Activated CD8-positive, alpha-beta memory T cell treated with anti-CD3 and anti-CD28 coated beads for 4 hours (primary cell): ENCODE measurements around the gene MECR.
"Not testable (repeated sequence)": the region's sequence is repeated elsewhere in the genome, so short reads cannot be mapped to it uniquely, and the experiment has no call there.

Source experiments
- DNase-seq, 2 donors: peaks; one replicate each; pipeline ENCODE4 v3.0.0-alpha.2; 2020; ENCODE audit warnings: low read depth in 2 of 2

The MECR gene

DNA sequence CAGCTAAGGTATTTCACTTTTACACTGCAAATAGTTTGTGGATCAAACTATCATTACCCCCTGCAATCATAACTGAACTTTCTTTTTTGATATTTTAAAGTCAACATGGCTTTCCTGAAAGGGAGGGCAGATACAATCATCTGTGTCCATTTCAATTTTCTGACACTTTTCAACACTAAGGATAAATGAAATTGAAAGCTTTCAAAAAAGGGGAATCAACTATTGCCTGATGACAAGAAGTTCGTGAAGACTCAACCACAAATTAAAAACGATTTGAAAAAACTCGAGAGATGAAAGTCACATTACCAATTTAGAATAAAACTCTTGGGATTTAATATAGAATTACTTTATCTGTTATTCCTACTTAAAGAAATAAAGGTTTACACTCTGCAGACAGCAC is 60.8 kb downstream of the MECR start:
- DNase-seq, result no peak

DNA sequence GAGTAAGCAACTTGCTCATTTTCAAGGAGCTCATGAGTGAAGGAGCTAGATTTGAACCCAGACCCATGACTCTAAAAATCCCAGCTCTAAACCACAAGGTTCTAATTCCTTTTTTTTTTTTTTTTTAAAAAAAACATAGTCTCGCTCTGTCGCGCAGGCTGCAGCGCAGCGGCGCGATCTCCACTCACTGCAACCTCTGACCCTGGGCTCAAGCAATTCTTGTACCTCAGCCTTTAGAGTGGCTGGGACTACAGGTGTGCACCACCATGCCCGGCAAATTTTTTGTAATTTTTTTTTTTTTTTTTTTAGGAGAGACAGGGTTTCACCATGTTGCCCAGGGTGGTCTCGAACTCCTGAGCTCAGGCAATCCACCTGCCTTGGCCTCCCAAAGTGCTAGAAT is 62.8 kb downstream of the MECR start:
- no peak for DNase-seq

DNA sequence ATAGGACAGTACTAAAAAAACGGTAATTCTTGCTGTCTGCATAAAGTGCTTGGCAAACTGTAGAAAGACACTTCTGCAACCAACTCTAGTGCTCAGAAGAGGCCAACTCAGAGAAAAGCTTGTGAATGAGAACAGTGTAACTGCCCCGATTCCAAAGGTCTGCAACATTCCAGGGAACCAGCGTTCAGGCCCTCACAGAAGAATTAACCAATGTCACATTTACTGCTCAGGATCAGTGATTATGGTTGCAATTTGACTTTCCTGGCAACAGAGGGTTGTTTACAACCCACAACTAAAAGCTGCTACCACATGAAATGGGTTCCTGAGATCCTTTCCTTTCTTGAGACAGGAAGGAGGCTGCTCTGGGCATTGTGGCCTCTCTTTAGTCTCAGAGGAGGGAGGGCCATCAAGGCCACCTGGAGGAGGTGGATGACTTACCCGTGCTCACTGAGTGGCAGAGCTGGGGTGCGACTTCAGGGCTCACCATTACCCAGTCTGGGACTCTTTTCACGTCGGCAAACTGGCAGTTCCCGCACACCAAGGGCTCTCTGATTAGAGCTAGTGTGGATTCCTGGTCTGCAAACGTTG is 64.3 kb downstream of the MECR start:
- no peak for DNase-seq

DNA sequence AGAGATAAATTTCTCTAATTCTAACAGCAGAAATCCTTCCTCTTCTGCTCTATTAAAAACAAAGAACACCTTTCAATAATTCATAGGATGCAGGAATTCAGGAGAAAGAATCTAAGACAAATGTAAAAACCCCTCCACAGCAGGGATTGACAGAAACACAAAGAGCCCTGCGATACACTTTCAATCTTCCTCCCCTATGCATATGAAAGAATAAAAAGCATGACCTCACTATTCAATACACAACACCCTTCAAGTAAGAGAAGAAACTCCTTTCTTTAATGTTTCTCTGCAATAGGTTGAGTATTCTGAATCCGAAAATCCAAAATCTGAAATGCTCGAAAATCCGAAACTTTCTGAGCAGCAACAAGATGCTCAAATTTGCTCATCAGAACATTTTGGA is 66.1 kb downstream of the MECR start:
- DNase-seq, result no peak

DNA sequence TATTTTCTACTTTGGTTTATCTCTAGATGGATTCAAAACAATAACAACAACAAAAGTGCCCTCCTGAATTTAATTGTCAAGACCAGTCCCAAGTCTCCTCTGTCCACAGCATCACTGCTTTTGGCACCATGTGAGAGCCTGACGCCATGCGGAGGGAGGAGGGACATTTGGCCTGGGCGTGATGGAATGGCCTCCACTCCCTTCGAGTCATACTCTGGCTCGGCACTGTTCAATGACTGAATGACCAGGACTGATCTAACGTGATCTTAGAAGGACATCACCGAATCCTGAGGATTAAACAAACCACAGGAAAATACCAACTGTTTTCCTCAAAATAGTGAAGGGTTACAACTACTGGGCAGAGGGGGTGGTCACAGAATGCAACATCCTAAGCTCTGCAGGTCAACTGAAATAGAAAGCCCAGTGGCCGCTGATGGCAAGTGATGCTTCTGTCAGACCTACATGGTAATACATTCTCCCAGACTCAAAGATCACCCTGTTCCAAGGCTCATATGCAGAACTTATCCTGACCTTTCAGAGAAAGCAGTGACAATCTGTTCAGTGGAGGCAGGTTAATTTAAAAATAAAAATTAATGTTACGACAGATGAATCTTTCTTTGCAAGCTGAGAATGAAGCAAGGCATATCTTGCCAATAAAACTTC is 68.1 kb downstream of the MECR start:
- no peak for DNase-seq

DNA sequence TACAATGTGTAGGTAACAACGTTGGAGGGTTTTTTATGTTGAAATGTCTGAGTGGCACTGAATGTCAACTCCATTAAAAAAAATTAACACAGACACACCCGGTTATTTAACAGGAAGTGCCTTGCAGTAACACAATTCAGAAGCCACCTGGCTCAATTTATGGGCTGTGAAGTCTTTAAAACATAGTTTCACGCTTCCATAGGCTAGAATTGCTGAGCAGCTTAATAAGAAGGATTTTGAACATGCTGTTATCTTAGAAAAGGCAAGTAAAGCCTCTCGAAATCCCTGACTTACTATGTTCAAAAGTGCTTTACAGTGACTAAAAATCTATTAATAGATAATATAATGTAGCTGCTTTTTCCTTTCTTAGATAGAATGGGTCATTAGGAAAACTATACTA is 68.7 kb downstream of the MECR start:
- no peak for DNase-seq

DNA sequence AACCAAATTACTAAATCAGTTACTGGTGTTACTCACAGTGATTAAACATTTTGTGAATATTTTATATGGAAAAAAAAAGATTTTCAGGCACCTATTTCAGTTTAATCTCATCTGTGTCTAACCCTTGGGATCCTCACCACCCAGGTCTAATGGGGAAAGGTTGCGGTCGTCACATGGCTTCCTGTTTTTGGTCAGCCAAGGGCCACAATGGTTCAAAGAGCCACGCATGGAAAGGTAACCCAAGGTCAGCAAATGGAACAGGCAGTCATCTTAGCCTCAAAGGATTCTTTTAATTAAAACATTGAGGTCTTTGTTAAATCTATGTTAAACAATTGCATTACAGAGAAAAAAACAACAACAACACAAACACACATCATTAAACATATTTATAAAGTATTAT is 71.0 kb downstream of the MECR start:
- no peak for DNase-seq

DNA sequence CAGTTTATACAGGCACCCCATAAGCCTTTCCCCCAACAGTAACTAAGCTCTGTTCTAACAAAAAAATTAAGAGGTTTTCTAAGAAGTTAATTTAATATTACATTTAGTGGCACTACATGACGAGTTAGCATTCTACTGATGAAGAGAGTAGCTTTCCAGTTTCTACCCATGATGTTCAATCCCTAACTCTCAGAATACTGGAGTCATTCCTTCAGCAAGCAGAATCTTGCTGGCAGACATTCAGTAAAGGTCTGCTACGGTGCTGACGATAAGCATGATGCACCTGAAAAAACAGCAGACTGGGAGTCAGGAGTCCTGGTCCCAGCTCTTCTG is 73.5 kb downstream of the MECR start:
- DNase-seq, result no peak

DNA sequence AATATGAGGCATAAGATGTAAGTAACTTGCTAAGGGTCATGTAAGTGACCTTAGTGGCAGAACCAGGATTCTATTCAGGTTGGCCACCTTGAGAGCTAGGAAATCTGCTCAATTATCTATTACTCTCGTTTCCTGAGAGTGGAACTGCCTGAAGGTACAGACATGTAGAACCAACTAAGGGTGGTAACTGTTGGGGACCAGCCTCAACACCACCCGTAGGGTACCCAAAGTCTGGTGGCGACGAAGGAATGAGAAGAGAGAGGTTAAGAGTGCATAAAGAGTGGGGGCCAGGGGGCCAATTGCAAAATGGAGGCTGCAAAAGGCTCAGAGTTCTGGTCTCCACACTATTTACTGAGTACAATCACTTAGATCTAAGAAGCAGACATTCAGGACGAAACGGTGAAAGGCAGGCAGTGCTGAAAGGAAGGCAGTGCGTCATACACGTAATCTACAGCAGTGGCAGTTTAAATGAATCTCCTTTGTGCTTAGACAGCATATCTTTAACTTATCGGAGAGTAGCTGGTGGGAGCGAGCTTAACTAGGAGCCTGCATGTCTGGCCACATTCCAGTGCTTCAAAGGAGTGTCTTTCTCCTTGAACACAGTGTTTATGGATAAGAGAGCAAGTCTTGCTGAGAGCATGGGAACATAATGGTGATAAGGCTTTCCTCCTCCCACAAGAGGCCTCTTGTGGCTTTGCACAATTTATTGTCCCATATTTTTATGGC is 74.0 kb downstream of the MECR start:
- no peak for DNase-seq

DNA sequence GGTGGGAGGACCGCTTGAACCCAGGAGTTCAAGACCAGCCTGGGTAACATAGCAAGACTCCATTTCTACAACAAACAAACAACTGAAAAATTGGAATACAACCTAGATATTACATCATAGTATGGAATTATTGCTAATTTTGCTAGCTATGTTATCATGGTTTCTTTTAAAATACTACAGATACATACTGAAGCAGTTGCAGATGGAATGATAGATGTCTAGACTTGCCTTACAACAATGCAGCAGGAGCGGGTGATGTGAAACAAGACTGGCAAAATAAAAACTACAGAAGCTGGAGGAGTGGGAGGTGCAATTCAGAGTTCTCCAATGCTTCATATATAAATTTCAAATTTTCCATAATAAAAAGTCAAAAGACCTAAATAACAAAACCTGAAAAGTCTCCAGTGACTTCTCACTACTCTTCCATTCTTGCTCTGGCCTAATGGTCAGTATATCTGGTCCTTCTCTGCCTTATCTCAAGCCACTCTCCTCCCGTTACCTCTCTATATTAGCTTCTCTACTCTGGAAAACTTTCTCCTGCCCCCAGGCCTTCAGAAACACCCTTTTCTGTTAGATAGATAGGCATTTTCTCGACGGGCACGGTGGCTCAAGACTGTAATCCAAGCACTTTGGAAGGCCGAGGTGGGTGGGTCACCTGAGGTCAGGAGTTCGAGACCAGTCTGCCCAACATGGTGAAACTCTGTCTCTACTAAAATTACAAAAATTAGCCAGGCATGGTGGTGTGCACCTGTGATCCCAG is 78.5 kb downstream of the MECR start:
- DNase-seq, result no peak

DNA sequence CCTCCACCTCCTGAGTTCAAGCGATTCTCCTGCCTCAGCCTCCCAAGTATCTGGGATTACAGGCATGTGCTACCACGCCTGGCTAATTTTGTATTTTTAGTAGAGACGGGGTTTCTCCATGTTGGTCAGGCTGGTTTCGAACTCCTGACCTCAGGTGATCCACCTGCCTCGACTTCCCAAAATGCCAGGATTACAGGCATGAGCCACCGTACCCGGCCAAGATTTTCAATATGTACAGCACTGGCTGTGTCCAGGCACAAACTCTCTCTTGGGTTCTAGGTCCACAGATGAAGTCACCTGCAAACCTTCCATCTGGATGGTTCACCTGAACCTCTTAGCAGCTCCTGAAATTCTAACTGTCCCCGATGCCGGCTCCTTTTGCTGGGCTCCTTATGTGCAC is 80.4 kb downstream of the MECR start:
- DNase-seq, result not testable (repeated sequence)

DNA sequence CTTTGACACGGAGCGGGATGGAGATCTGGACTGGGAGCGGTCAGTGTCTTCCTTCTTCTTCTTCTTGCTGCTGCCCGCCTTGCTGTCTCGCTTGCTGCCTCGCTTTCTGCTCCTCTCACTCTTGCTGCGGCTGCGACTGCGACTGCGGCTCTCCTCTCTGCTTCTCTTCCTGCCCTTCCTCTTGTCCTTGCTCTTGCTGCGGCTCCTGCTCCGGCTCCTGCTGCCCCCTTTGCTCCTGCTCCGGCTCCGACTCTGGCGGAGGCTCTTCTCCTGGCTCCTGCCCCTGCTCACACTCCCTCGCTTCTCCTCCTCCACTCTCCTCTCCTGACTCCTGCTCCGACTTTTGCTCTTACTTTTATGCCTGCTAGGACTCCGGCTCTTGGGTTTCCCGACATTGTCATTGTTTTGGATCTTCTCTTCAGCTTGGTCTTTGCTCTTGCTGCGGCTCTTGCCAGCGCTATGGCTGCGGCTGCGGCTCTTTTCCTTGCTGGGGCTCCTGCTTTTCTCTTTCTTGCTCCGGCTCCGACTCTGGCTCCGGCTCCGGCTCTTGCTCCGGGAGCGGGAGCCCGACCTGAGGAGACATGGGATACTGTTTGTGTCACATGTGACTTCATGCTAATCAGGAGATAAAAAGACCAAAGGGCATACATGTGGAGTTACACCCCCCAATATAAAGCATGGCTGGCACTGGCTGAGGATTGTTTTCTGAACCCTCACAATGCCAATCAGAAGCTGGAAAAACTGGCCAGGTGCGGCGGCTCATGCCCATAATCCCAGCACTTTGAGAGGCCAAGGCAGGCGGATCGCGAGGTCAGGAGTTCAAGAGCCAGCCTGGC is 81.9 kb downstream of the MECR start:
- no peak for DNase-seq

DNA sequence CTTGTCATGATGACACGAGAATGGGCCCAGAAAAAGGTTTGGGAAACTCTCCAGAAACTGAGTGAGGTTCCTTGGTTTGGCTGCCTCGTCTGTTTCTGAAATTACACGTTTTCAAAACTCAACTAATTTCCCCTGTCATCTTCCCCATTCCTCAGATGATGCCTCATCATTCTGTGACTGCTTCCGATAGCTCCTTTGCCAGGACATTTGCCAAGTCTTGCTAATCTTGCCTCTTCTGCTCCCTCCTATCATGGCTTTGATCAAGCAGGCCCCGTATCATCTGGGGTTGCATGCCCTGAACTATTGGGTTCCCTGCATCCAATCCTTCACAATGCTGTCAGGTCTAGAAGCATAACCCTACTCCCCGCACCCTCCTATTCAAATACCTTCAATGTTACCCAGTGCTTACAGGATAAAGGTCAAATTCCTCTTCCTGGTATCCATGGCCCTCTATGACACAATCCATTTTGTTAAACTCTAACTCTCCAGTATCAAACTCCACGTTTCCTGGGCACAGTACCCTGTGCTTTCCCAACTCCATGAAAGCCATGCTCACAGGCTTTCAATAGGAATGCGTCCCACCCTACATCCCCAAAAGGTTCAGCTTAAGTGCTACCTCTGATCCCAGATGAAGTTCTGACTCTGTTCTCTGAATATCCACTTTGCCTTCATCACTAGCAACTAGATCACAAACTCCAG is 84.8 kb downstream of the MECR start:
- no peak for DNase-seq

DNA sequence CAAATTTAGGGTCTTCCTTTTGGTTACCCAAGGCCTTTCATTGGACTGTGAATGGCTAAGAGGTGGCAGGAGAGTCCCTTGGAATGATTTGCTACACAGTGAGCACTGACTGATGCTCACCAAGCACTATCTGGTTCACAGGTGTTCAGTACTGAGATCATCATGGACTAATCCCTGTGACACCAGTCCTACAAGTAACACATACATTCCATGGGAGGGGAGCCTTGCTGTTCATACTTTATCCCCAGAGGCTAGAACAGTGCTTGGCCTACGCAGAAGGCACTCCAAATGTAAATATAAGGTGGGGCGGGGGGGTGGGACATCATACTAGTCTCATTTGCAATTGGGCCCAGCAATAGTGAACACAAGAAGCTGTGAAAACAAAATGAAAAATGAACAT is 86.6 kb downstream of the MECR start:
- DNase-seq, result no peak

DNA sequence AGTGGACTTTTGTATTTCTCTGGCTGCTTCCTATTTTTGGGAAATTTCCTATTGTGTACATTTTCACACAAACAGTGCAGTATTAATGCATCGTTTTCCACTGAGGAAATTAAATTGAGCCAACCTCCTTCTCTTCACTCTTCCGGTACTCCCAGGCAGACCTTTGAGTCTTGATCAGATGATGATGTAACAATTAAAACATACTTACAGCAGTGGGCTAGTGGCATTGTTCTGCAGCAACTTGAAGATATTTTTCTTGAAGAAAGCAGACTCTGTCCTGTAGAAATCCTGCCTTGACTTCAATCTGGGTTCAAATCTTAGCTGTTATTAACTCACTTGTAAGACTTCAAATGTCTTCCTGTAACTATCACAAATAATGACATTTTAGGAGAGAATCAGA is 88.0 kb downstream of the MECR start:
- DNase-seq, result no peak
